ENCODE data around the gene RDH12. TPM values are rescaled to one million over a fixed set of nuclear protein-coding genes. Genes with fewer than 3 reads are reported as not detected.

Gene RDH12
- not detected for total RNA-seq

DNA sequence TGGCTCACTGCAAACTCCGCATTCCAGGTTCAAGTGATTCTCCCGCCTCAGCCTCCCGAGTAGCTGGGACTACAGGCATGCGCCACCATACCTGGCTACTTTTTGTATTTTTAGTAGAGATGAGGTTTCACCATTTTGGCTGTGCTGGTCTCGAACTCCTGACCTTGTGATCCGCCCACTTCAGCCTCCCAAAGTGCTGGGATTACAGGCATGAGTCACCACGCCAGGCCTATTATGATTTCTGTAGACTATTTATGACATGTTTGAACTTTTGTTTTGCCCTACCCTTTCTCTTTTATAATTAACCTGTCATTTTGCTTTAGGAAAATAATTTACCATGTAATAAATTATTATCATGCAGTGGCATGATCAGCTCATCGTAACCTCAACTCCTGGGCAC lies at the start of gene RDH12:
Gene RDH12 (plus strand): TSS at position 395 of the 400 bp plus-strand sequence. CDS start 20,757 bp downstream, outside the sequence.

DNA sequence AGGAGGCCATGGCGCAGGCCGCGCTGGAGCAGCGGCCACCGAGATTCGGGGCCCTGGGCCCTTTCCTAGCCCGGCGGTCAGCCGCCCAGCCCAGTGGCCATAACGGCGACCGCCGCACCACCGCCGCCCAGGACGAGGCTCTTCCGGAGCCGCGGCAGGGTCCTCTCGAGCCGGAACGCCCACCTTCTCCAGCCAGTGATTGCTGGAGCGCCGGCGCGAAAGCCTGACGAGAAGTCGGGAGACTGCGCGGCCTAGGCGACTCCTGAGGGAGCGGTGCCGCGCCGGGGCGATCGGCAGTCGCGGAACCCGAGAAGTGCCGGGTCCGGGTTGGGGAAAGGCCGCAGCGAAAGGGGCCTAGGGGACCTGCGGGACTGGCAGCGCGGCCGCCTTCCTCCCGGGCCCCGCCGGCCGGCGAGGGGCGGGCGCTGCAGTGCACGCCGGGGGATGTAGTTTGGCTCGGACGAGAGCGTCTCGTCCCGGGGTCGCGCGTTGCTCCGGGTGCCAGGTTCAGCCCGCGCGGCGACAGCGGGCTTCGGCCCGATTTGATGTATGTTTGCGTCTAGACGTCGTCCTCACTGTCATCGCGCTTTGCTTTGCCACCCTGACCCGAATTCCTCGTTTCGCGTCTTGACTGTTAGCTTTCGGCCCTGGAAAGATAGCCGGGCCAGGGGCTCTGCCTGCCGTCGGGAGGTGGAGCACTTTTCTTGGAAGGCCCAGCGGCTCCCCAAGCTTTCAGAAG lies 27.0 kb upstream of the RDH12 start, which contains the start of gene VTI1B:
Gene VTI1B (minus strand): TSS at position 153 of the 739 bp plus-strand sequence. CDS start 143 bp downstream, at position 10.

DNA sequence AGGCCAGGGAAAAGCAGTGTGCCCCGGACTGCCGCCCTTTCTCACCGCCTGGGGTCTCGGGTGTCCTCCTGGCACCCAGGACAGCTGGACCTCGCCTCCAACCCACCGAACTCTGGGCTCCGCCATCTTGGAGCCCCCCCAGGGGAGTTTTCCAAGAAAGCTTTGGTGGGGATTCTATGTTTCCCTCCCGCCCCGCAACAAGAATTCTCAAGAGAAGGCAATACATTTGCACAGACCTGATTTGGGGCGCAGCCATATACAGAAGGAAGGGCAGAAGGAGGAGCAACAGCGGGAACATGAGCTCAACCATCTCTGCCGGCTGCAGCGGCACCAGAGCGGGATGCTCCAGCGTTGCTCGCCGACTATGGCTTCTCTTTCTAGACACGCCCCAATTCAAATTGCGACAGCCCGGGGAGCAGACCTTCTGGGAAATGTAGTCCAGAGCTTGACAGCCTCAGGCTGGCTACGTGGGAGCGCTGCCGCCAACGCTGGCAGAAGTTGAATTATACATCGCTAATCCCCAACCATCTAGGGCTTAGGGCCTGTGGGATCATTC lies 6.2 kb upstream of the RDH12 start, which contains the start of gene RDH11:
Gene RDH11 (minus strand): TSS at position 371 of the 556 bp plus-strand sequence. CDS start 61 bp downstream, at position 310.

Small RNA genes within 50 kb of the gene (small RNA-seq; reads per million reads assigned to genes)
- gene AL049779.3 (ENCODE audit: low replicate concordance) (not detected), gene RN7SL369P (ENCODE audit: low replicate concordance) (not detected), gene RNA5SP386 (ENCODE audit: low replicate concordance) (not detected)

Other genes with a start within 250 kb of the RDH12 start
- 19.1 TPM for gene TMEM229B, start 213.2 kb upstream of the RDH12 start, total RNA-seq
- gene PLEKHH1, start 168.6 kb upstream of the RDH12 start, total RNA-seq = 37.2 TPM
- gene PIGH, start 101.6 kb upstream of the RDH12 start, total RNA-seq = 29.4 TPM
- gene ARG2, start 82.0 kb upstream of the RDH12 start, total RNA-seq = 40.7 TPM
- gene VTI1B, start 27.3 kb upstream of the RDH12 start, total RNA-seq = 62.0 TPM
- 124 TPM for gene RDH11, start 6.1 kb upstream of the RDH12 start, total RNA-seq
- 56.0 TPM for gene ZFYVE26, start 114.7 kb downstream of the RDH12 start, total RNA-seq
- gene RAD51B, start 117.9 kb downstream of the RDH12 start, total RNA-seq = 13.5 TPM